GM23248 (cell line): ENCODE measurements around the gene MRPL20. TPM values are rescaled to one million over a fixed set of nuclear protein-coding genes. Genes with fewer than 3 reads are reported as not detected.

ENCODE experiments used
- DNase-seq: peaks from one replicate; pipeline ENCODE4 v3.0.0-alpha.2; 2015
- H2AFZ ChIP-seq: fragments of 200-600 bp; sonication (generic); 2 replicates; pipeline ENCODE4 v1.6.1; 2016; ENCODE audit warnings: antibody characterized with exemption
- H3F3A ChIP-seq: fragments of 200-600 bp; sonication (generic); 2 replicates; pipeline ENCODE4 v1.6.1; 2016; ENCODE audit warnings: mild to moderate bottlenecking, antibody characterized with exemption, mixed run types; ENCODE audit not compliant: insufficient read depth
- H3K27ac ChIP-seq: fragments of 200-600 bp; sonication (generic); 2 replicates; pipeline ENCODE4 v1.5.1; 2016; ENCODE audit warnings: mild to moderate bottlenecking
- H3K27me3 ChIP-seq: fragments of 200-600 bp; sonication (generic); replicated peaks from 2 replicates; pipeline ENCODE4 v1.6.1; 2016; ENCODE audit warnings: mild to moderate bottlenecking; ENCODE audit not compliant: insufficient read depth
- H3K36me3 ChIP-seq: fragments of 200-600 bp; sonication (generic); 2 replicates; pipeline ENCODE4 v1.6.1; 2016; ENCODE audit warnings: low read depth, mild to moderate bottlenecking
- H3K4me1 ChIP-seq: fragments of 200-600 bp; sonication (generic); 2 replicates; pipeline ENCODE4 v1.6.1; 2016; ENCODE audit warnings: mild to moderate bottlenecking; ENCODE audit not compliant: insufficient read depth
- H3K4me2 ChIP-seq: fragments of 200-600 bp; sonication (generic); one replicate; pipeline ENCODE4 v1.6.1; 2016; ENCODE audit warnings: mild to moderate bottlenecking; ENCODE audit not compliant: unreplicated experiment
- H3K4me3 ChIP-seq: fragments of 200-600 bp; sonication (generic); 2 replicates; pipeline ENCODE4 v1.5.1; 2016; ENCODE audit warnings: mild to moderate bottlenecking
- H3K79me2 ChIP-seq: fragments of 200-600 bp; sonication (generic); 2 replicates; pipeline ENCODE4 v1.6.1; 2016; ENCODE audit warnings: mild to moderate bottlenecking; ENCODE audit not compliant: insufficient read depth
- H3K9ac ChIP-seq: fragments of 200-600 bp; sonication (generic); 2 replicates; pipeline ENCODE4 v1.6.1; 2016; ENCODE audit warnings: mild to moderate bottlenecking
- H3K9me2 ChIP-seq: fragments of 200-600 bp; sonication (generic); 2 replicates; pipeline ENCODE4 v1.6.1; 2016; ENCODE audit warnings: mixed run types, mild to moderate bottlenecking, moderate library complexity; ENCODE audit not compliant: insufficient read depth
- H3K9me3 ChIP-seq: fragments of 200-600 bp; sonication (generic); one replicate; pipeline ENCODE4 v1.6.1; 2017; ENCODE audit warnings: low read depth
- H4K20me1 ChIP-seq: fragments of 200-600 bp; sonication (generic); 2 replicates; pipeline ENCODE4 v1.6.0; 2016; ENCODE audit not compliant: insufficient read depth
- EZH2 ChIP-seq: fragments of 200-600 bp; sonication (generic); IDR thresholded peaks from 2 replicates; pipeline ENCODE4 v1.6.1; 2018; ENCODE audit warnings: antibody characterized with exemption, mild to moderate bottlenecking; ENCODE audit not compliant: insufficient read depth, poor library complexity, severe bottlenecking
- EZH2phosphoT487 ChIP-seq: fragments of 200-600 bp; sonication (generic); IDR thresholded peaks from 2 replicates; pipeline ENCODE4 v1.6.1; 2018; ENCODE audit warnings: antibody characterized with exemption, moderate library complexity, mild to moderate bottlenecking, low read depth; ENCODE audit not compliant: insufficient read depth
- whole genome bisulfite sequencing, 2 experiments: methylation state at CpG; one replicate each; pipeline ENCODE4 v1.1.6; 2015 to 2017; ENCODE audit warnings: low lambda C conversion rate in 2 of 2, low coverage in 1 of 2; ENCODE audit errors: missing lambda C conversion rate in 2 of 2; 5-methylcytosine and 5-hydroxymethylcytosine counted together
- in situ Hi-C: fragments of 300-500 bp; cut with MboI; formaldehyde crosslinking; loops from 2 replicates; pipeline ENCODE4 v1.15.0; 2020
- polyA plus RNA-seq: library from polyadenylated mRNA; unstranded; fragments of >200 nt; fragmentation: Nextera tagmentation; extraction: Ambion mirVana; gene quantifications from 2 replicates; pipeline ENCODE4 v1.2.1, GENCODE V29; 2016
- total RNA-seq: library from RNA; depleted of rRNA; stranded (reverse); fragments of >200 nt; shearing (Covaris generic); gene quantifications from 2 replicates; pipeline ENCODE4 v1.2.3, GENCODE V29; 2014

The MRPL20 gene
- total and polyA plus RNA-seq, 2 experiments from 2014 or later, result 88.9 to 181 TPM

DNA sequence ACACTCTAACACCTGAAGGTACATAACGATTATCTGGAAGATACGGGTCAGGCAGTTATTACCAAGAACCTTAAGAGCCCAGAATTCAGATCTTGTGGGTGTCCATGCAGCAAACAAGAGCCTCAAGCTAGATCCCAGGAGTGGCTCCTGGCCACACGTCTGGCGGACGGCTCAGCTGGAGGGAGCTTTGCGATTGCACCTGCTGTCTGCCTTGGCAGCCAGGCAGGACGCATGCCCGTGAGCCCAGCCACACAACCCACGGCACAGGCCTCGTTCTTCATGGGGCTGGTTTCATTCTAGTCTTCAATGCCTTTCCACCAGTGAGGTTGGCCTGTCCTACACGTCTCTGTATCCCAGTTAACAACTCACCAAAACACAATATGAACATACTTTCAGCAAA lies 13.7 kb downstream of the MRPL20 start:
- peaks cover 12% of the 10 kb centered on the region; the same call in 1 of the 2 replicates for H3F3A ChIP-seq
- 96 to 97% methylated on average over 10 to 11 of the region's 11 CpGs for WGBS, 2 experiments
- no peak overlapping the region for H3K4me3 ChIP-seq
- H3K9me2 ChIP-seq, result no peaks in the 10 kb centered on the region
- TF ChIP-seq EZH2 (no peak), EZH2phosphoT487 (no peak)
- no peaks in the 10 kb centered on the region for H3K9me3 ChIP-seq
- no peak overlapping the region for H3K27ac ChIP-seq
- peaks cover 95% of the 10 kb centered on the region for H3K79me2 ChIP-seq
- H3K27me3 ChIP-seq, result no peaks in the 10 kb centered on the region
- H3K4me2 ChIP-seq, result no peak overlapping the region
- no peak overlapping the region for H3K9ac ChIP-seq
- H3K36me3 ChIP-seq, result peaks cover 71% of the 10 kb centered on the region
- no peak overlapping the region for H2AFZ ChIP-seq
- H4K20me1 ChIP-seq, result no peaks in the 10 kb centered on the region
- H3K4me1 ChIP-seq, result peaks cover 4% of the 10 kb centered on the region; the same call in 1 of the 2 replicates
- in situ Hi-C loops, result no loop called here
- no peak for DNase-seq

DNA sequence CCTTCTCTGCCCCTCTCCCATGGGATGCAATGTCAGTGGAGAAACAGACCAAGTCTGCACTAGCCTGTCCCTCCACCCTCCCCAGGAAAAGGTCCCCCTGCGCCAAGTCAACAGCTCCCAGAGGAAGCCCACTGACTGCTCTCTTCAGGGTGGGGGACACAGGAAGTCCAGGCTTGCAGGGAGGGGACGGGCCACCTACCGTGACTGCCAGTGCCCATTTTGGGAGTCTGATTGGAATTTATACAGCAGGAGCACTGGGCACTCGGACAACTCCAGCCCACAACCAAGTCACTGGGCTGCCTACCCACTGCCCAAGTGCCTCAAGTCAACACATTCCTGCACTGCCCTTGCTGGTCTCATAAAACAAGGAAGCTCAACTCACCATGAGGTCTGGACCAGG lies 14.1 kb downstream of the MRPL20 start:
- no peaks in the 10 kb centered on the region for H4K20me1 ChIP-seq
- H2AFZ ChIP-seq, result no peak overlapping the region
- no peaks in the 10 kb centered on the region for H3K9me2 ChIP-seq
- no peak for DNase-seq
- no peak for TF ChIP-seq EZH2phosphoT487
- no peak for TF ChIP-seq EZH2
- H3K4me3 ChIP-seq, result no peak overlapping the region
- WGBS, 2 experiments, result 86 to 95% methylated on average over 4 of the region's 4 CpGs
- H3F3A ChIP-seq, result peaks cover 8% of the 10 kb centered on the region; the same call in 1 of the 2 replicates
- H3K79me2 ChIP-seq, result peaks cover 93% of the 10 kb centered on the region
- in situ Hi-C loops, result no loop called here
- no peaks in the 10 kb centered on the region for H3K27me3 ChIP-seq
- peaks cover 71% of the 10 kb centered on the region for H3K36me3 ChIP-seq
- no peak overlapping the region for H3K9ac ChIP-seq
- H3K9me3 ChIP-seq, result no peaks in the 10 kb centered on the region
- no peak overlapping the region for H3K27ac ChIP-seq
- H3K4me1 ChIP-seq, result peaks cover 4% of the 10 kb centered on the region; the same call in 1 of the 2 replicates
- no peak overlapping the region for H3K4me2 ChIP-seq

GRCh38 chr1:1391225-1391624 lies 15.9 kb downstream of the MRPL20 start:
- no peak overlapping the region for H3K4me2 ChIP-seq
- H3K4me3 ChIP-seq, result no peak overlapping the region
- no peaks in the 10 kb centered on the region for H3K4me1 ChIP-seq
- WGBS, 2 experiments, result 83 to 87% methylated on average over 12 of the region's 12 CpGs
- H3K79me2 ChIP-seq, result peaks cover 89% of the 10 kb centered on the region
- H3F3A ChIP-seq, result no peaks in the 10 kb centered on the region
- DNase-seq, result no peak
- peaks cover 78% of the 10 kb centered on the region for H3K36me3 ChIP-seq
- H3K27me3 ChIP-seq, result no peaks in the 10 kb centered on the region
- TF ChIP-seq EZH2phosphoT487, result no peak
- no peak for TF ChIP-seq EZH2
- H3K9ac ChIP-seq, result no peak overlapping the region
- H4K20me1 ChIP-seq, result no peaks in the 10 kb centered on the region
- H2AFZ ChIP-seq, result no peak overlapping the region
- H3K9me2 ChIP-seq, result no peaks in the 10 kb centered on the region
- no peak overlapping the region for H3K27ac ChIP-seq
- in situ Hi-C loops, result no loop called here
- no peaks in the 10 kb centered on the region for H3K9me3 ChIP-seq

GRCh38 chr1:1390675-1391074 lies 16.4 kb downstream of the MRPL20 start:
- H3K4me2 ChIP-seq, result no peak overlapping the region
- H3K27me3 ChIP-seq, result no peaks in the 10 kb centered on the region
- no peaks in the 10 kb centered on the region for H3K9me3 ChIP-seq
- no peaks in the 10 kb centered on the region for H4K20me1 ChIP-seq
- no peak overlapping the region for H3K4me3 ChIP-seq
- 91 to 94% methylated on average over 12 of the region's 12 CpGs for WGBS, 2 experiments
- TF ChIP-seq EZH2phosphoT487 (no peak), EZH2 (no peak)
- H2AFZ ChIP-seq, result no peak overlapping the region
- no peaks in the 10 kb centered on the region for H3F3A ChIP-seq
- peaks cover 89% of the 10 kb centered on the region for H3K79me2 ChIP-seq
- no peak overlapping the region for H3K27ac ChIP-seq
- peaks cover 81% of the 10 kb centered on the region for H3K36me3 ChIP-seq
- no peaks in the 10 kb centered on the region for H3K9me2 ChIP-seq
- H3K4me1 ChIP-seq, result no peaks in the 10 kb centered on the region
- no peak overlapping the region for H3K9ac ChIP-seq
- DNase-seq, result no peak
- in situ Hi-C loops, result no loop called here

- Histone ChIP-seq H3K79me2 (peaks cover 89% of the 10 kb centered on the region), H2AFZ (no peak overlapping the region), H3K9ac (no peak overlapping the region), H3K9me3 (no peaks in the 10 kb centered on the region), H3K9me2 (no peaks in the 10 kb centered on the region), H3K36me3 (peaks cover 63% of the 10 kb centered on the region), H3K27ac (no peak overlapping the region), H3K4me3 (no peak overlapping the region), H3F3A (no peaks in the 10 kb centered on the region), H3K4me1 (no peaks in the 10 kb centered on the region), H3K4me2 (no peak overlapping the region), H4K20me1 (no peaks in the 10 kb centered on the region), H3K27me3 (no peaks in the 10 kb centered on the region)
- DNase-seq, result no peak
- 97 to 98% methylated on average over 15 to 16 of the region's 16 CpGs for WGBS, 2 experiments
- no peak for TF ChIP-seq EZH2
- no peak for TF ChIP-seq EZH2phosphoT487
- in situ Hi-C loops, result no loop called here
These were observed 19.0 kb downstream of the MRPL20 start for GRCh38 chr1:1388078-1388472.
